GM23338 (cell line): ENCODE results near the gene AIG1. TPM values are rescaled to one million over a fixed set of nuclear protein-coding genes. Genes with fewer than 3 reads are reported as not detected.

ENCODE experiments used
- JUNB ChIP-seq: IDR thresholded peaks from one replicate; pipeline ENCODE4 v1.6.1; 2016; ENCODE audit warnings: antibody characterized with exemption; ENCODE audit not compliant: unreplicated experiment
- POLR2AphosphoS5 ChIP-seq: IDR thresholded peaks from 2 replicates; pipeline ENCODE4 v1.6.1; 2016; ENCODE audit warnings: antibody characterized with exemption, low read depth
- STAT1 ChIP-seq: IDR thresholded peaks from one replicate; pipeline ENCODE4 v1.6.1; 2016; ENCODE audit warnings: antibody characterized with exemption; ENCODE audit not compliant: unreplicated experiment
- ZNF114 ChIP-seq: fragments of 250-450 bp; sonication (Bioruptor Pico); IDR thresholded peaks from 2 replicates; pipeline ENCODE4 v1.5.0; 2020; ENCODE audit warnings: mild to moderate bottlenecking, moderate library complexity
- polyA plus RNA-seq: library from polyadenylated mRNA; unstranded; fragments of >200 nt; fragmentation: Nextera tagmentation; extraction: Ambion mirVana; gene quantifications from 2 replicates; pipeline ENCODE4 v1.2.1, GENCODE V29; 2016
- total RNA-seq: library from RNA; depleted of rRNA; stranded (reverse); fragments of >200 nt; shearing (Covaris generic); gene quantifications from 2 replicates; pipeline ENCODE4 v1.2.3, GENCODE V29; 2014
- TF ChIP-seq, protein P1 (sequence below): fragments of 250-450 bp; sonication (Bioruptor Pico); IDR thresholded peaks from 2 replicates; pipeline ENCODE4 v1.5.0; 2020; ENCODE audit warnings: mild to moderate bottlenecking, moderate library complexity
- TF ChIP-seq, protein P2 (sequence below): IDR thresholded peaks from one replicate; pipeline ENCODE4 v1.6.1; 2018; ENCODE audit warnings: antibody characterized with exemption; ENCODE audit not compliant: unreplicated experiment

Gene AIG1
- total and polyA plus RNA-seq, 2 experiments from 2014 or later = 65.2 to 88.4 TPM

DNA sequence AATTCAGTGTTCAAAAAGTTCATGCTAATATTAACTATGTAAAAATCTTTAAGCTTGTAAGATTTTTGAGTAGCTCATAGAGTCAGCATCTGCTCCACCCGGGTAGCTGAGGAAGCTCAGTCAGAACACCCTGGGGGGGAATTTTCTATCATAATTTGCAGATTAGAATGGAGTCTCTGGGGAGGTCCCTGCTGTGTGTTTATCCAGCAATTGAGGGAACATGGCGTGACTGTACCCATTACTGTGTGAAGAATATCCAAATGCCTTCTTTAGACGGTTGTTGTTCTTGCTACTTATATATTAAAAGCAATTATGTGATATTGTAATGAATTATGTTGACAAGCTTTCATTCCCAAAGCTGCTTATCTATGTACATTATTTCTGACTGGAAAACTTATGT is 64.8 kb downstream of the AIG1 start (continued):
- TF ChIP-seq, protein P1, sequence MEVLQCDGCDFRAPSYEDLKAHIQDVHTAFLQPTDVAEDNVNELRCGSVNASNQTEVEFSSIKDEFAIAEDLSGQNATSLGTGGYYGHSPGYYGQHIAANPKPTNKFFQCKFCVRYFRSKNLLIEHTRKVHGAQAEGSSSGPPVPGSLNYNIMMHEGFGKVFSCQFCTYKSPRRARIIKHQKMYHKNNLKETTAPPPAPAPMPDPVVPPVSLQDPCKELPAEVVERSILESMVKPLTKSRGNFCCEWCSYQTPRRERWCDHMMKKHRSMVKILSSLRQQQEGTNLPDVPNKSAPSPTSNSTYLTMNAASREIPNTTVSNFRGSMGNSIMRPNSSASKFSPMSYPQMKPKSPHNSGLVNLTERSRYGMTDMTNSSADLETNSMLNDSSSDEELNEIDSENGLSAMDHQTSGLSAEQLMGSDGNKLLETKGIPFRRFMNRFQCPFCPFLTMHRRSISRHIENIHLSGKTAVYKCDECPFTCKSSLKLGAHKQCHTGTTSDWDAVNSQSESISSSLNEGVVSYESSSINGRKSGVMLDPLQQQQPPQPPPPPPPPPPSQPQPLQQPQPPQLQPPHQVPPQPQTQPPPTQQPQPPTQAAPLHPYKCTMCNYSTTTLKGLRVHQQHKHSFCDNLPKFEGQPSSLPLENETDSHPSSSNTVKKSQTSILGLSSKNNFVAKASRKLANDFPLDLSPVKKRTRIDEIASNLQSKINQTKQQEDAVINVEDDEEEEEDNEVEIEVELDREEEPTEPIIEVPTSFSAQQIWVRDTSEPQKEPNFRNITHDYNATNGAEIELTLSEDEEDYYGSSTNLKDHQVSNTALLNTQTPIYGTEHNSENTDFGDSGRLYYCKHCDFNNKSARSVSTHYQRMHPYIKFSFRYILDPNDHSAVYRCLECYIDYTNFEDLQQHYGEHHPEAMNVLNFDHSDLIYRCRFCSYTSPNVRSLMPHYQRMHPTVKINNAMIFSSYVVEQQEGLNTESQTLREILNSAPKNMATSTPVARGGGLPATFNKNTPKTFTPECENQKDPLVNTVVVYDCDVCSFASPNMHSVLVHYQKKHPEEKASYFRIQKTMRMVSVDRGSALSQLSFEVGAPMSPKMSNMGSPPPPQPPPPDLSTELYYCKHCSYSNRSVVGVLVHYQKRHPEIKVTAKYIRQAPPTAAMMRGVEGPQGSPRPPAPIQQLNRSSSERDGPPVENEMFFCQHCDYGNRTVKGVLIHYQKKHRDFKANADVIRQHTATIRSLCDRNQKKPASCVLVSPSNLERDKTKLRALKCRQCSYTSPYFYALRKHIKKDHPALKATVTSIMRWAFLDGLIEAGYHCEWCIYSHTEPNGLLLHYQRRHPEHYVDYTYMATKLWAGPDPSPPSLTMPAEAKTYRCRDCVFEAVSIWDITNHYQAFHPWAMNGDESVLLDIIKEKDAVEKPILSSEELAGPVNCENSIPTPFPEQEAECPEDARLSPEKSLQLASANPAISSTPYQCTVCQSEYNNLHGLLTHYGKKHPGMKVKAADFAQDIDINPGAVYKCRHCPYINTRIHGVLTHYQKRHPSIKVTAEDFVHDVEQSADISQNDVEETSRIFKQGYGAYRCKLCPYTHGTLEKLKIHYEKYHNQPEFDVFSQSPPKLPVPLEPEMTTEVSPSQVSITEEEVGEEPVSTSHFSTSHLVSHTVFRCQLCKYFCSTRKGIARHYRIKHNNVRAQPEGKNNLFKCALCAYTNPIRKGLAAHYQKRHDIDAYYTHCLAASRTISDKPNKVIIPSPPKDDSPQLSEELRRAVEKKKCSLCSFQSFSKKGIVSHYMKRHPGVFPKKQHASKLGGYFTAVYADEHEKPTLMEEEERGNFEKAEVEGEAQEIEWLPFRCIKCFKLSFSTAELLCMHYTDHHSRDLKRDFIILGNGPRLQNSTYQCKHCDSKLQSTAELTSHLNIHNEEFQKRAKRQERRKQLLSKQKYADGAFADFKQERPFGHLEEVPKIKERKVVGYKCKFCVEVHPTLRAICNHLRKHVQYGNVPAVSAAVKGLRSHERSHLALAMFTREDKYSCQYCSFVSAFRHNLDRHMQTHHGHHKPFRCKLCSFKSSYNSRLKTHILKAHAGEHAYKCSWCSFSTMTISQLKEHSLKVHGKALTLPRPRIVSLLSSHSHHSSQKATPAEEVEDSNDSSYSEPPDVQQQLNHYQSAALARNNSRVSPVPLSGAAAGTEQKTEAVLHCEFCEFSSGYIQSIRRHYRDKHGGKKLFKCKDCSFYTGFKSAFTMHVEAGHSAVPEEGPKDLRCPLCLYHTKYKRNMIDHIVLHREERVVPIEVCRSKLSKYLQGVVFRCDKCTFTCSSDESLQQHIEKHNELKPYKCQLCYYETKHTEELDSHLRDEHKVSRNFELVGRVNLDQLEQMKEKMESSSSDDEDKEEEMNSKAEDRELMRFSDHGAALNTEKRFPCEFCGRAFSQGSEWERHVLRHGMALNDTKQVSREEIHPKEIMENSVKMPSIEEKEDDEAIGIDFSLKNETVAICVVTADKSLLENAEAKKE = no peak
- TF ChIP-seq, protein P2, sequence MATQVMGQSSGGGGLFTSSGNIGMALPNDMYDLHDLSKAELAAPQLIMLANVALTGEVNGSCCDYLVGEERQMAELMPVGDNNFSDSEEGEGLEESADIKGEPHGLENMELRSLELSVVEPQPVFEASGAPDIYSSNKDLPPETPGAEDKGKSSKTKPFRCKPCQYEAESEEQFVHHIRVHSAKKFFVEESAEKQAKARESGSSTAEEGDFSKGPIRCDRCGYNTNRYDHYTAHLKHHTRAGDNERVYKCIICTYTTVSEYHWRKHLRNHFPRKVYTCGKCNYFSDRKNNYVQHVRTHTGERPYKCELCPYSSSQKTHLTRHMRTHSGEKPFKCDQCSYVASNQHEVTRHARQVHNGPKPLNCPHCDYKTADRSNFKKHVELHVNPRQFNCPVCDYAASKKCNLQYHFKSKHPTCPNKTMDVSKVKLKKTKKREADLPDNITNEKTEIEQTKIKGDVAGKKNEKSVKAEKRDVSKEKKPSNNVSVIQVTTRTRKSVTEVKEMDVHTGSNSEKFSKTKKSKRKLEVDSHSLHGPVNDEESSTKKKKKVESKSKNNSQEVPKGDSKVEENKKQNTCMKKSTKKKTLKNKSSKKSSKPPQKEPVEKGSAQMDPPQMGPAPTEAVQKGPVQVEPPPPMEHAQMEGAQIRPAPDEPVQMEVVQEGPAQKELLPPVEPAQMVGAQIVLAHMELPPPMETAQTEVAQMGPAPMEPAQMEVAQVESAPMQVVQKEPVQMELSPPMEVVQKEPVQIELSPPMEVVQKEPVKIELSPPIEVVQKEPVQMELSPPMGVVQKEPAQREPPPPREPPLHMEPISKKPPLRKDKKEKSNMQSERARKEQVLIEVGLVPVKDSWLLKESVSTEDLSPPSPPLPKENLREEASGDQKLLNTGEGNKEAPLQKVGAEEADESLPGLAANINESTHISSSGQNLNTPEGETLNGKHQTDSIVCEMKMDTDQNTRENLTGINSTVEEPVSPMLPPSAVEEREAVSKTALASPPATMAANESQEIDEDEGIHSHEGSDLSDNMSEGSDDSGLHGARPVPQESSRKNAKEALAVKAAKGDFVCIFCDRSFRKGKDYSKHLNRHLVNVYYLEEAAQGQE = no peak
- no peak for TF ChIP-seq ZNF114
- TF ChIP-seq JUNB = no peak
- no peak for TF ChIP-seq STAT1
- no peak for TF ChIP-seq POLR2AphosphoS5
